HepG2 (cell line): ENCODE results near the gene SCN7A. TPM values are rescaled to one million over a fixed set of nuclear protein-coding genes. Genes with fewer than 3 reads are reported as not detected.

Experiments
- CHD2 ChIP-seq: IDR thresholded peaks from 2 replicates; pipeline ENCODE4 v1.6.1; 2011; ENCODE audit warnings: low read depth, low read length, improper control_type of control experiment
- ELF3 ChIP-seq: IDR thresholded peaks from 2 replicates; pipeline ENCODE4 v1.6.1; 2016; ENCODE audit warnings: missing genetic modification reagents, missing compliant biosample characterization
- FOXK2 ChIP-seq: fragments of 450-650 bp; IDR thresholded peaks from 2 replicates; pipeline ENCODE4 v1.6.1; 2016
- HCFC1 ChIP-seq: fragments of 150-350 bp; IDR thresholded peaks from 2 replicates; pipeline ENCODE4 v1.6.1; 2014; ENCODE audit warnings: low read depth, low read length
- HMG20A ChIP-seq: IDR thresholded peaks from 2 replicates; pipeline ENCODE4 v1.6.1; 2016; ENCODE audit warnings: borderline replicate concordance
- NFKB2 ChIP-seq: sonication (generic); formaldehyde crosslinking; IDR thresholded peaks from 2 replicates; pipeline ENCODE4 v1.4.0; 2020; ENCODE audit warnings: missing genetic modification reagents, borderline replicate concordance
- PPARG ChIP-seq: conservative IDR thresholded peaks from 2 replicates; pipeline ENCODE4 v1.6.1; 2016; ENCODE audit warnings: missing biosample characterization, missing genetic modification reagents
- SMAD1 ChIP-seq: sonication (generic); formaldehyde crosslinking; IDR thresholded peaks from 2 replicates; pipeline ENCODE4 v1.4.0; 2020; ENCODE audit warnings: missing genetic modification reagents, low read depth, mild to moderate bottlenecking, borderline replicate concordance
- ZNF180 ChIP-seq: sonication (generic); formaldehyde crosslinking; IDR thresholded peaks from 2 replicates; pipeline ENCODE4 v1.4.0; 2020; ENCODE audit warnings: low read depth, missing genetic modification reagents, borderline replicate concordance
- ZNF296 ChIP-seq: sonication (generic); formaldehyde crosslinking; conservative IDR thresholded peaks from 2 replicates; pipeline ENCODE4 v1.5.0; 2020; ENCODE audit warnings: mild to moderate bottlenecking, missing genetic modification reagents
- ZNF546 ChIP-seq: sonication (generic); formaldehyde crosslinking; conservative IDR thresholded peaks from 2 replicates; pipeline ENCODE4 v1.8.1; 2023; ENCODE audit warnings: mild to moderate bottlenecking, missing genetic modification reagents
- ZNF563 ChIP-seq: sonication (generic); formaldehyde crosslinking; IDR thresholded peaks from 2 replicates; pipeline ENCODE4 v1.8.0; 2022; ENCODE audit warnings: mild to moderate bottlenecking, moderate library complexity, missing genetic modification reagents
- ZNF598 ChIP-seq: sonication (generic); formaldehyde crosslinking; IDR thresholded peaks from 2 replicates; pipeline ENCODE4 v1.5.1; 2020; ENCODE audit warnings: mild to moderate bottlenecking, missing genetic modification reagents, borderline replicate concordance
- ZNF782 ChIP-seq: sonication (generic); formaldehyde crosslinking; IDR thresholded peaks from 2 replicates; pipeline ENCODE4 v1.4.0; 2020; ENCODE audit warnings: missing genetic modification reagents, mild to moderate bottlenecking, borderline replicate concordance
- ZSCAN29 ChIP-seq: sonication (generic); formaldehyde crosslinking; conservative IDR thresholded peaks from 2 replicates; pipeline ENCODE4 v1.4.0; 2020; ENCODE audit warnings: mild to moderate bottlenecking, missing genetic modification reagents
- polyA plus RNA-seq, 8 experiments: library from polyadenylated mRNA; depleted of rRNA in 3 of 8; stranded (reverse) in 7 of 8; unstranded in 1 of 8; fragments of >200 nt; fragmentation: Illumina TruSeq in 4 of 8; extraction: Trizol in 4 of 8; gene quantifications; 2 replicates each; pipeline versions ENCODE4 v1.2.1 to v1.2.3, GENCODE V29; 2011 to 2016; ENCODE audit warnings: low read depth in 4 of 8, missing spikeins in 1 of 8, mixed read lengths in 1 of 8; ENCODE audit not compliant: insufficient read depth in 1 of 8
- total RNA-seq, 5 experiments: library from RNA; depleted of rRNA; stranded (reverse); fragments of >200 nt; fragmentation: Illumina TruSeq; extraction: Trizol; gene quantifications; 2 replicates each; pipeline ENCODE4 v1.2.3, GENCODE V29; 2016; ENCODE audit warnings: low read depth in 1 of 5
- TF ChIP-seq, protein P1 (sequence below): sonication (generic); formaldehyde crosslinking; IDR thresholded peaks from 2 replicates; pipeline ENCODE4 v1.5.0; 2020; ENCODE audit warnings: mild to moderate bottlenecking, missing genetic modification reagents
- TF ChIP-seq, protein P2 (sequence below): sonication (generic); formaldehyde crosslinking; conservative IDR thresholded peaks from 2 replicates; pipeline ENCODE4 v1.4.0; 2020; ENCODE audit warnings: missing genetic modification reagents
- TF ChIP-seq, protein P3 (sequence below): IDR thresholded peaks from 2 replicates; pipeline ENCODE4 v1.6.1; 2012; ENCODE audit warnings: low read depth, low read length, improper control_type of control experiment
- TF ChIP-seq, protein P4 (sequence below): sonication (generic); formaldehyde crosslinking; IDR thresholded peaks from 2 replicates; pipeline ENCODE4 v1.5.0; 2020; ENCODE audit warnings: mild to moderate bottlenecking, low read depth, missing genetic modification reagents, borderline replicate concordance
- TF ChIP-seq, protein P5 (sequence below): IDR thresholded peaks from 2 replicates; pipeline ENCODE4 v1.4.0; 2020; ENCODE audit warnings: mild to moderate bottlenecking, missing genetic modification reagents

SCN7A gene
- total and polyA plus RNA-seq, 2 of the 13 experiments (the other 11 are each of a cell fraction or from before 2014, with no cell fraction given), result 0.01 TPM; not detected in 1

DNA sequence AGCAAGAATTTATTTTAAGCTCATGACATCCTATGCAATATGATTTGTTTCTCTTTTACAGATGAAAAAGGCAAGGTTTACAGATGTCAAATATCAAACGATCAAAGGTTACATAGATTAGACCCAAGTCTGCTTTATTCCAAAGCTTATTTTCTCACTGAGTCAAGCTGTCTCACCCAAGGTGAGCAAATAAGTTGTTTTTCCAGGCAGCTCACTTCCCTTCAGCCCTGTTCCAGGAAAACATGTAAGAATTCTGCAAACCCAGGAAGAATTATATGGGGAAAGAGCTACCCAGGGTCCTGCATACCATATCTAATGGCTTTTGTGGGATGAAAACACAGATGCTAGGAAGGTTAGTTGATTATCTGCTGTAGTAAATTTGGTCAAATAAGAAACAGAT is 60.6 kb downstream of the SCN7A start (continued):
- TF ChIP-seq ZNF296 (no peak), PPARG (0 out of 2 replicates have a peak, but pooled peaks have one; percentile 25), ZSCAN29 (no peak), ZNF546 (CRISPR knock-in tag) (no peak), ZNF782 (CRISPR knock-in tag) (no peak), ELF3 (CRISPR knock-in tag) (0 out of 2 replicates have a peak, but pooled peaks have one; percentile 42), CHD2 (no peak), ZNF563 (CRISPR knock-in tag) (no peak), HCFC1 (no peak), ZNF598 (no peak), FOXK2 (no peak), ZNF180 (CRISPR knock-in tag) (no peak), HMG20A (CRISPR knock-in tag) (peak; percentile 36; the same call in 1 of the 2 replicates), SMAD1 (no peak), NFKB2 (CRISPR knock-in tag) (no peak)
- TF ChIP-seq, protein P1, sequence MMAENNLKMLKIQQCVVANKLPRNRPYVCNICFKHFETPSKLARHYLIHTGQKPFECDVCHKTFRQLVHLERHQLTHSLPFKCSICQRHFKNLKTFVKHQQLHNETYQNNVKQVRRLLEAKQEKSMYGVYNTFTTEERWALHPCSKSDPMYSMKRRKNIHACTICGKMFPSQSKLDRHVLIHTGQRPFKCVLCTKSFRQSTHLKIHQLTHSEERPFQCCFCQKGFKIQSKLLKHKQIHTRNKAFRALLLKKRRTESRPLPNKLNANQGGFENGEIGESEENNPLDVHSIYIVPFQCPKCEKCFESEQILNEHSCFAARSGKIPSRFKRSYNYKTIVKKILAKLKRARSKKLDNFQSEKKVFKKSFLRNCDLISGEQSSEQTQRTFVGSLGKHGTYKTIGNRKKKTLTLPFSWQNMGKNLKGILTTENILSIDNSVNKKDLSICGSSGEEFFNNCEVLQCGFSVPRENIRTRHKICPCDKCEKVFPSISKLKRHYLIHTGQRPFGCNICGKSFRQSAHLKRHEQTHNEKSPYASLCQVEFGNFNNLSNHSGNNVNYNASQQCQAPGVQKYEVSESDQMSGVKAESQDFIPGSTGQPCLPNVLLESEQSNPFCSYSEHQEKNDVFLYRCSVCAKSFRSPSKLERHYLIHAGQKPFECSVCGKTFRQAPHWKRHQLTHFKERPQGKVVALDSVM (CRISPR knock-in tag), result no peak
- TF ChIP-seq, protein P2, sequence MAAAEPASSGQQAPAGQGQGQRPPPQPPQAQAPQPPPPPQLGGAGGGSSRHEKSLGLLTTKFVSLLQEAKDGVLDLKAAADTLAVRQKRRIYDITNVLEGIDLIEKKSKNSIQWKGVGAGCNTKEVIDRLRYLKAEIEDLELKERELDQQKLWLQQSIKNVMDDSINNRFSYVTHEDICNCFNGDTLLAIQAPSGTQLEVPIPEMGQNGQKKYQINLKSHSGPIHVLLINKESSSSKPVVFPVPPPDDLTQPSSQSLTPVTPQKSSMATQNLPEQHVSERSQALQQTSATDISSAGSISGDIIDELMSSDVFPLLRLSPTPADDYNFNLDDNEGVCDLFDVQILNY, result no peak
- TF ChIP-seq, protein P3, sequence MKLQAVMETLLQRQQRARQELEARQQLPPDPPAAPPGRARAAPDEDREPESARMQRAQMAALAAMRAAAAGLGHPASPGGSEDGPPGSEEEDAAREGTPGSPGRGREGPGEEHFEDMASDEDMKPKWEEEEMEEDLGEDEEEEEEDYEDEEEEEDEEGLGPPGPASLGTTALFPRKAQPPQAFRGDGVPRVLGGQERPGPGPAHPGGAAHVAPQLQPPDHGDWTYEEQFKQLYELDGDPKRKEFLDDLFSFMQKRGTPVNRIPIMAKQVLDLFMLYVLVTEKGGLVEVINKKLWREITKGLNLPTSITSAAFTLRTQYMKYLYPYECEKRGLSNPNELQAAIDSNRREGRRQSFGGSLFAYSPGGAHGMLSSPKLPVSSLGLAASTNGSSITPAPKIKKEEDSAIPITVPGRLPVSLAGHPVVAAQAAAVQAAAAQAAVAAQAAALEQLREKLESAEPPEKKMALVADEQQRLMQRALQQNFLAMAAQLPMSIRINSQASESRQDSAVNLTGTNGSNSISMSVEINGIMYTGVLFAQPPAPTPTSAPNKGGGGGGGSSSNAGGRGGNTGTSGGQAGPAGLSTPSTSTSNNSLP, result peak; percentile 52; the same call in 1 of the 2 replicates
- TF ChIP-seq, protein P4, sequence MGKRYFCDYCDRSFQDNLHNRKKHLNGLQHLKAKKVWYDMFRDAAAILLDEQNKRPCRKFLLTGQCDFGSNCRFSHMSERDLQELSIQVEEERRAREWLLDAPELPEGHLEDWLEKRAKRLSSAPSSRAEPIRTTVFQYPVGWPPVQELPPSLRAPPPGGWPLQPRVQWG (CRISPR knock-in tag), result no peak
- TF ChIP-seq, protein P5, sequence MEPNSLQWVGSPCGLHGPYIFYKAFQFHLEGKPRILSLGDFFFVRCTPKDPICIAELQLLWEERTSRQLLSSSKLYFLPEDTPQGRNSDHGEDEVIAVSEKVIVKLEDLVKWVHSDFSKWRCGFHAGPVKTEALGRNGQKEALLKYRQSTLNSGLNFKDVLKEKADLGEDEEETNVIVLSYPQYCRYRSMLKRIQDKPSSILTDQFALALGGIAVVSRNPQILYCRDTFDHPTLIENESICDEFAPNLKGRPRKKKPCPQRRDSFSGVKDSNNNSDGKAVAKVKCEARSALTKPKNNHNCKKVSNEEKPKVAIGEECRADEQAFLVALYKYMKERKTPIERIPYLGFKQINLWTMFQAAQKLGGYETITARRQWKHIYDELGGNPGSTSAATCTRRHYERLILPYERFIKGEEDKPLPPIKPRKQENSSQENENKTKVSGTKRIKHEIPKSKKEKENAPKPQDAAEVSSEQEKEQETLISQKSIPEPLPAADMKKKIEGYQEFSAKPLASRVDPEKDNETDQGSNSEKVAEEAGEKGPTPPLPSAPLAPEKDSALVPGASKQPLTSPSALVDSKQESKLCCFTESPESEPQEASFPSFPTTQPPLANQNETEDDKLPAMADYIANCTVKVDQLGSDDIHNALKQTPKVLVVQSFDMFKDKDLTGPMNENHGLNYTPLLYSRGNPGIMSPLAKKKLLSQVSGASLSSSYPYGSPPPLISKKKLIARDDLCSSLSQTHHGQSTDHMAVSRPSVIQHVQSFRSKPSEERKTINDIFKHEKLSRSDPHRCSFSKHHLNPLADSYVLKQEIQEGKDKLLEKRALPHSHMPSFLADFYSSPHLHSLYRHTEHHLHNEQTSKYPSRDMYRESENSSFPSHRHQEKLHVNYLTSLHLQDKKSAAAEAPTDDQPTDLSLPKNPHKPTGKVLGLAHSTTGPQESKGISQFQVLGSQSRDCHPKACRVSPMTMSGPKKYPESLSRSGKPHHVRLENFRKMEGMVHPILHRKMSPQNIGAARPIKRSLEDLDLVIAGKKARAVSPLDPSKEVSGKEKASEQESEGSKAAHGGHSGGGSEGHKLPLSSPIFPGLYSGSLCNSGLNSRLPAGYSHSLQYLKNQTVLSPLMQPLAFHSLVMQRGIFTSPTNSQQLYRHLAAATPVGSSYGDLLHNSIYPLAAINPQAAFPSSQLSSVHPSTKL (CRISPR knock-in tag), result peak; percentile 66; the same call in 1 of the 2 replicates
